GM18951 (cell line): ENCODE data around the gene SLPI.

Experiments used
- POLR2A ChIP-seq: IDR thresholded peaks from 4 replicates; pipeline ENCODE4 v1.6.1; 2011; ENCODE audit warnings: mild to moderate bottlenecking; ENCODE audit not compliant: insufficient read length, insufficient read depth; ENCODE audit errors: extremely low read depth
- in situ Hi-C: fragments of 300-500 bp; cut with MboI; formaldehyde crosslinking; loops from one replicate; pipeline ENCODE4 v1.12.0; 2022; ENCODE audit warnings: low sequenced_read_pairs, mixed read lengths, inconsistent platforms; ENCODE audit not compliant: unreplicated experiment

SLPI gene

GRCh38 chr20:45229264-45230056, 24.9 kb downstream of the SLPI start:
- no peak for TF ChIP-seq POLR2A
- in situ Hi-C loops: no loop called here

GRCh38 chr20:45226287-45226686, 28.1 kb downstream of the SLPI start:
- TF ChIP-seq POLR2A: no peak
- in situ Hi-C loops: no loop called here

GRCh38 chr20:45223136-45223535, 31.2 kb downstream of the SLPI start:
- TF ChIP-seq POLR2A: no peak
- in situ Hi-C loops: no loop called here

GRCh38 chr20:45221076-45221475, 33.3 kb downstream of the SLPI start, which contains the start of gene SEMG2:
Gene SEMG2, plus strand, starts transcription at chr20:45221373. Its CDS starts 17 bp downstream, at chr20:45221390.
- in situ Hi-C loops: no loop called here
- no peak for TF ChIP-seq POLR2A

GRCh38 chr20:45218636-45219035, 35.7 kb downstream of the SLPI start:
- in situ Hi-C loops: no loop called here
- TF ChIP-seq POLR2A: no peak

GRCh38 chr20:45218124-45218523, 36.2 kb downstream of the SLPI start:
- in situ Hi-C loops: no loop called here
- no peak for TF ChIP-seq POLR2A

- in situ Hi-C loops: no loop called here
- TF ChIP-seq POLR2A: no peak
Measured at GRCh38 chr20:45212836-45213235, 41.5 kb downstream of the SLPI start.

- in situ Hi-C loops: no loop called here
- TF ChIP-seq POLR2A: no peak
Measured at GRCh38 chr20:45211569-45212474, 42.5 kb downstream of the SLPI start.

- no peak for TF ChIP-seq POLR2A
- in situ Hi-C loops: no loop called here
Measured at GRCh38 chr20:45209924-45210323, 44.4 kb downstream of the SLPI start.

GRCh38 chr20:45206725-45207124, 47.6 kb downstream of the SLPI start, which contains the start of gene SEMG1:
Gene SEMG1, plus strand, starts transcription at chr20:45207033. Its CDS starts 21 bp downstream, at chr20:45207054.
- in situ Hi-C loops: no loop called here
- no peak for TF ChIP-seq POLR2A
